ENCODE data around the gene TC2N. TPM values are rescaled to one million over a fixed set of nuclear protein-coding genes. Genes with fewer than 3 reads are reported as not detected.

The TC2N gene
- polyA plus RNA-seq, 3 donors, result 0.24 to 0.55 TPM; not detected in 1

- H3K9ac ChIP-seq (ENCODE audit: insufficient read depth, low read length, poor library complexity, severe bottlenecking), result no peak overlapping the region
- no peak overlapping the region for H3K4me3 ChIP-seq (replicated peaks in 1 of 3; ENCODE audit: low read depth in 2 of 3, low read length in 3 of 3)
- H3K9me3 Mint-ChIP-seq, result peaks cover 0 to 6% (median under 1%) of the 10 kb centered on the region in 7 donors
- intact Hi-C loops (cut with micrococcal nuclease), result no loop called here
- H3K27me3 ChIP-seq (ENCODE audit: control insufficient read depth in 2 of 2, insufficient read depth in 2 of 2, low read length in 2 of 2), result peaks cover 14 to 29% of the 10 kb centered on the region in 2 donors
- H2AFZ ChIP-seq (ENCODE audit: insufficient read depth, low read depth, low read length, poor library complexity, severe bottlenecking), result no peak overlapping the region
- H3K4me3 Mint-ChIP-seq, result no peak overlapping the region
- no peaks in the 10 kb centered on the region for H3K9me3 ChIP-seq (replicated peaks in 1 of 2; ENCODE audit: control insufficient read depth in 1 of 2, insufficient read depth in 1 of 2, low read length in 2 of 2)
- TF ChIP-seq CTCF (IDR thresholded peaks at IDR 0.05), result no peak
- peaks cover 7% of the 10 kb centered on the region for H3K4me1 Mint-ChIP-seq
- peaks cover 7 to 12% of the 10 kb centered on the region in 2 donors for H3K4me1 ChIP-seq (ENCODE audit: control insufficient read depth in 1 of 2, insufficient read depth in 2 of 2, low read length in 2 of 2)
- peak overlapping the region in 1 of 7 donors; percentile 6 for H3K27ac Mint-ChIP-seq
- no peaks in the 10 kb centered on the region for H3K36me3 ChIP-seq (replicated peaks in 1 of 2; ENCODE audit: control insufficient read depth in 1 of 2, insufficient read depth in 2 of 2, low read length in 2 of 2)
- DNase-seq, result no peak
- no peak overlapping the region for H3K27ac ChIP-seq (ENCODE audit: low read depth in 1 of 2, low read length in 2 of 2)
- H3K27me3 Mint-ChIP-seq (ENCODE audit: low read depth in 3 of 3), result peaks cover 21 to 27% (median 23%) of the 10 kb centered on the region in 3 donors
- no peaks in the 10 kb centered on the region for H4K20me1 ChIP-seq (ENCODE audit: insufficient read depth, low read length)
- H3K79me2 ChIP-seq (ENCODE audit: insufficient read depth, low read length), result no peaks in the 10 kb centered on the region
- H3K4me2 ChIP-seq (replicated peaks; ENCODE audit: extremely low read depth, low read length, poor library complexity, severe bottlenecking), result no peak overlapping the region
- no peaks in the 10 kb centered on the region for H3K36me3 Mint-ChIP-seq
Observed at GRCh38 chr14:91841065-91841464, 26.3 kb downstream of the TC2N start.

- H3K4me2 ChIP-seq (replicated peaks; ENCODE audit: extremely low read depth, low read length, poor library complexity, severe bottlenecking), result no peak overlapping the region
- intact Hi-C loops (cut with micrococcal nuclease), result no loop called here
Observed at GRCh38 chr14:91839749-91840148, 27.6 kb downstream of the TC2N start.

More at GRCh38 chr14:91839749-91840148, 27.6 kb downstream of the TC2N start:
- no peak overlapping the region for H2AFZ ChIP-seq (ENCODE audit: insufficient read depth, low read depth, low read length, poor library complexity, severe bottlenecking)
- H4K20me1 ChIP-seq (ENCODE audit: insufficient read depth, low read length), result no peaks in the 10 kb centered on the region
- Mint-ChIP-seq H3K36me3 (no peaks in the 10 kb centered on the region), H3K9me3 (peaks cover 0 to 6% (median 1%) of the 10 kb centered on the region in 7 donors), H3K27me3 (ENCODE audit: low read depth in 3 of 3) (peaks cover 33 to 41% (median 36%) of the 10 kb centered on the region in 3 donors), H3K4me3 (no peak overlapping the region), H3K27ac (no peak overlapping the region), H3K4me1 (peaks cover 7% of the 10 kb centered on the region)
- peaks cover 10 to 15% of the 10 kb centered on the region in 2 donors for H3K4me1 ChIP-seq (ENCODE audit: control insufficient read depth in 1 of 2, insufficient read depth in 2 of 2, low read length in 2 of 2)
- H3K36me3 ChIP-seq (replicated peaks in 1 of 2; ENCODE audit: control insufficient read depth in 1 of 2, insufficient read depth in 2 of 2, low read length in 2 of 2), result no peaks in the 10 kb centered on the region
- TF ChIP-seq CTCF (IDR thresholded peaks at IDR 0.05), result no peak
- H3K9ac ChIP-seq (ENCODE audit: insufficient read depth, low read length, poor library complexity, severe bottlenecking), result no peak overlapping the region
- H3K79me2 ChIP-seq (ENCODE audit: insufficient read depth, low read length), result no peaks in the 10 kb centered on the region
- peaks cover 28 to 42% of the 10 kb centered on the region in 2 donors for H3K27me3 ChIP-seq (ENCODE audit: control insufficient read depth in 2 of 2, insufficient read depth in 2 of 2, low read length in 2 of 2)
- no peak overlapping the region for H3K27ac ChIP-seq (ENCODE audit: low read depth in 1 of 2, low read length in 2 of 2)
- no peak for DNase-seq
- no peak overlapping the region for H3K4me3 ChIP-seq (replicated peaks in 1 of 3; ENCODE audit: low read depth in 2 of 3, low read length in 3 of 3)
- no CpG with 5 or more reads among the region's 1 CpG for WGBS (ENCODE audit: insufficient coverage)
- H3K9me3 ChIP-seq (replicated peaks in 1 of 2; ENCODE audit: control insufficient read depth in 1 of 2, insufficient read depth in 1 of 2, low read length in 2 of 2), result no peaks in the 10 kb centered on the region
